Activated T-helper 2 cell treated with anti-CD3 and anti-CD28 coated beads, Interferon-gamma antibody, Interleukin-2, Interleukin-4, amounts not matched to agents 10 μg/mL and 5 μg/mL and 100 μg/mL, durations not matched to agents 14 hours and 24 hours and 36 hours (primary cell): Measurements from ENCODE around the gene CFAP20DC. TPM values are rescaled to one million over a fixed set of nuclear protein-coding genes. Genes with fewer than 3 reads are reported as not detected.
"Not testable (repeated sequence)": the region's sequence is repeated elsewhere in the genome, so short reads cannot be mapped to it uniquely, and the experiment has no call there.

Experiments used
- DNase-seq: peaks from one replicate; pipeline ENCODE4 v3.0.0; 2021; ENCODE audit warnings: low spot score
- H3K27ac Mint-ChIP-seq: one replicate; pipeline ENCODE4 v1.8.0; 2021; ENCODE audit warnings: mixed read lengths
- H3K27me3 Mint-ChIP-seq: one replicate; pipeline ENCODE4 v1.8.0; 2021; ENCODE audit warnings: low read depth, mixed read lengths
- H3K36me3 Mint-ChIP-seq: one replicate; pipeline ENCODE4 v1.8.0; 2021; ENCODE audit warnings: low read depth, mixed read lengths
- H3K4me1 Mint-ChIP-seq: one replicate; pipeline ENCODE4 v1.8.0; 2021; ENCODE audit warnings: low read depth, mixed read lengths
- H3K4me3 Mint-ChIP-seq: one replicate; pipeline ENCODE4 v1.8.0; 2021; ENCODE audit warnings: low read depth, mild to moderate bottlenecking, moderate library complexity, mixed read lengths
- H3K9me3 Mint-ChIP-seq: one replicate; pipeline ENCODE4 v1.8.0; 2021; ENCODE audit warnings: mixed read lengths
- intact Hi-C: fragments of 100-400 bp; cut with micrococcal nuclease; formaldehyde crosslinking; loops from one replicate; pipeline ENCODE4 v1.15.1; 2023
- total RNA-seq: library from RNA; stranded (reverse); gene quantifications from 2 replicates; pipeline ENCODE4 v1.2.3, GENCODE V29; 2022

Gene CFAP20DC
- total RNA-seq, 1 donor from 2014 or later: 1.5 TPM

DNA sequence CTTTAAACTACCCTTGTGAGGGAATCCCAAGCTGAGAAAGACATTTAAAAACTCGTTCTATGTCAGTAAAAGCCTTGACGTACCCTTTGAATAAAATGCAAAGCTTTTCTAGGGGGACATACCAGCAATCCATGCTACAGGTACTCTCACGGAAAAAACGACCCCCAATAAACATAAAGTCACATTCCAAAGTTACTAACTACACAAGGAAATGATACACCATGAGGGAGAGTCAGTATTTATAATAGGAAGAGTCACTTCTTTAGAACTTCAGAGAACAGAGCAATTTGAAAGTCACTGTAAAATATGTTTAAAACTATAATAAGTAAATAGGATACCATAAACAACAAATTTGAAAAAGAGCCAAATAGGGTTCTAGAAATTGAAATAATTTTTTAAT, 63.2 kb downstream of the CFAP20DC start:
- Mint-ChIP-seq H3K9me3 (no peaks in the 10 kb centered on the region), H3K4me3 (no peak overlapping the region), H3K36me3 (no peaks in the 10 kb centered on the region), H3K4me1 (no peaks in the 10 kb centered on the region), H3K27ac (no peak overlapping the region), H3K27me3 (peaks cover 16% of the 10 kb centered on the region)
- DNase-seq: no peak
- intact Hi-C loops: no loop called here

DNA sequence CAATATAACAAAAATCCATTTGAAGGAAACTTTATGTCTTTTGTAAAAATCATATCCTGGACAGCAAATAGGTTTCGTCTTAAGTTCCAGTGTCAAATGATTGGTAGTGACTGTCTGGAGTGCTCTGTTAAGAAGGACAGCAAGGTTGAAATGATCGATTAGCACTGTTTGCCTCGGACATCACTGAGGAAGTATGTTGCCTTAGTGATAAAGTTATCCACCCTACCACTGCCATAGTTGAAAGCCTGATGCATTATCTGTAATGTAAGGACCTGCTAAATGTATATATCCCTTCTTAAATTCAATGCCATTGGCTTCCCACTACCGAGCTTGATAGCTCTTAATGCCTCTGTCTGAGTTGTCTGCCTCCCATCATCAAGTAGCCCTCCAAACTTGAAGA, 70.0 kb downstream of the CFAP20DC start:
- Mint-ChIP-seq H3K27ac (no peak overlapping the region), H3K4me3 (no peak overlapping the region), H3K36me3 (no peaks in the 10 kb centered on the region), H3K4me1 (no peaks in the 10 kb centered on the region), H3K9me3 (no peaks in the 10 kb centered on the region), H3K27me3 (peaks cover 4% of the 10 kb centered on the region)
- intact Hi-C loops: no loop called here
- DNase-seq: no peak

DNA sequence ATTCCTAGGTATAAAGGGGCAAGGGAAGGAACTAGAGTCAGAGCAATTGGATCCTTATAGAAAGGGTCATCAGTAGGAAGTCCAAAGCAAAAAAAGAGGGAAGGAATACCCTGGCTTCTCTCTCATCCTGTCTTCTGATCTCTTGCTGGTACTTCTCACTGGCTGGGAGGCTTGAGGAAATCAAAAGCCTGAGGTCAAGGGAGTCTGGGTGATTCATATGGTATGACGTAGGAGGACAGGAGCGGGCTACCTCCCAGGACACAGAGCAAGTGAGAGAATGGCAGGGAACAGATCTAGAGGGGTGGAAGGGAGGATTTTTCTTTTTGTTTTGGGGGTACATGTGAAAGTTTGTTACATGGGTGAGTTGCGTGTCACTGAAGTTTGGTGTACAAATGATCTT, 76.0 kb downstream of the CFAP20DC start:
- H3K4me3 Mint-ChIP-seq: no peak overlapping the region
- H3K27me3 Mint-ChIP-seq: peaks cover 8% of the 10 kb centered on the region
- H3K36me3 Mint-ChIP-seq: no peaks in the 10 kb centered on the region
- no peak overlapping the region for H3K27ac Mint-ChIP-seq
- no peak for DNase-seq
- intact Hi-C loops: no loop called here
- no peaks in the 10 kb centered on the region for H3K9me3 Mint-ChIP-seq
- no peaks in the 10 kb centered on the region for H3K4me1 Mint-ChIP-seq

DNA sequence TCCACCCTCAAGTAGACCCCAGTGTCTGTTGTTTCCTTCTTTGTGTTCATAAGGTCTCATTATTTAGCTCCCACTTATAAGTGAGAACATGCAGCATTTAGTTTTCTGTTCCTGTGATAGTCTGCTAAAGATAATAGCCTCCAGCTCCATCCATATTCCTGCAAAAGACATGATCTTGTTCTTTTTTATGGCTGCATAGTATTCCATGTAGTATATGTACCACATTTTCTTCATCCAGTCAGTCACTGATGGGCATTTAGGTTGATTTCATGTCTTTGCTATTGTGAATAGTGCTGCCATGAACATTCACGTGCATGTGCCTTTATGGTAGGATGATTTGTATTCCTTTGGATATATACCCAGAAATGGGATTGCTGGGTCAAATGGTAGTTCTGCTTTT, 82.0 kb downstream of the CFAP20DC start:
- not testable (repeated sequence) for H3K27ac Mint-ChIP-seq, H3K36me3 Mint-ChIP-seq

DNA sequence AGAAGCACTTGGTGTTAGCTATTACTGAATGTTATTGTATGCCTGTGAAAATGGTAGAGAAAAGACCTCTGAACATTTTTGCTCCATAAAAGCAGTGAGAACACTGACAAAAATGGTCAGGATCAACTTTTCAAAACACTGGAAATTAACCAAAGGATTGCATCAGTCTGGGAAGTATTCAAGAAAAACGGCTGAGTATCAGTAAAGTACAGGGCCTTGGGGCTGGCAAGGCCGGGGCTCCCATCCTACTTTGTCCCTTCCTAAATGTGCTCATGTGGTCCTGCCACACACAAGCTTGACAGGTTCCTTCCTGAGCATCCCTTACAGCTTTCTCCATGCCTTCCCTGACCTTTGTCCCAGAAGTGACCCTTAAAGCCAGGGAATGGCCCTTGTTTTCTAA, 84.0 kb downstream of the CFAP20DC start:
- H3K27me3 Mint-ChIP-seq: peaks cover 2% of the 10 kb centered on the region
- DNase-seq: no peak
- no peak overlapping the region for H3K4me3 Mint-ChIP-seq
- no peak overlapping the region for H3K27ac Mint-ChIP-seq
- intact Hi-C loops: no loop called here
- no peaks in the 10 kb centered on the region for H3K36me3 Mint-ChIP-seq
- H3K4me1 Mint-ChIP-seq: no peaks in the 10 kb centered on the region
- H3K9me3 Mint-ChIP-seq: no peaks in the 10 kb centered on the region

More for the DNA sequence above, 82.0 kb downstream of the CFAP20DC start:
- intact Hi-C loops, H3K27me3 Mint-ChIP-seq, H3K4me1 Mint-ChIP-seq, H3K9me3 Mint-ChIP-seq, H3K4me3 Mint-ChIP-seq, DNase-seq: not testable (repeated sequence)

DNA sequence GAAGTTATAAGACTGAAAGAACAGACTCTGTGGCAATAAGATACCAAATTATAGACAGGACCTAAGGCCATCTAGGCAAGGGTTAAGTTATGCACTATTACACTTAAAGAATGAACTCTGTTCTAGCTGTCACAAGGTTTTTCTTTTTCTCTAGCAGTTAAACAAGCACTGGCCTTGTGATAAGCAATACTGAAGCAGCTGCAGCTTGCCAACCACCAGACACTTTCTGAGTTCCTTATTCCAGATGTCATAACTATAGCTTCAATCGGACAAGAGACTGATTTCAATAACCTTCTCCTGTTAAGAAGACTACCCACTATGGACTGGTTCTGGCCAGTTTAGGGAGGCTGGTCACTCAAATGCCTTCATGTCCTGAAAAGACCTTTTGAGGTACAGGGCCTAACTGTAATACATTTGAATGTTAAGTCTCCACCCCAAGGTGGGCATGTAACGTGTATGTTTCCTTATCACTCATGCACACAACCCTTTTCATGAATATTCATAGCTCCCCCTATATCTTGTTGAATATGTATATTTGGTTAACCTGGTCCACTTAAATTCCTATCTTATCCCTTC, 85.8 kb downstream of the CFAP20DC start:
- Mint-ChIP-seq H3K9me3 (no peaks in the 10 kb centered on the region), H3K27me3 (no peaks in the 10 kb centered on the region), H3K4me3 (no peak overlapping the region), H3K27ac (no peak overlapping the region), H3K36me3 (no peaks in the 10 kb centered on the region), H3K4me1 (no peaks in the 10 kb centered on the region)
- DNase-seq: no peak
- intact Hi-C loops: no loop called here

DNA sequence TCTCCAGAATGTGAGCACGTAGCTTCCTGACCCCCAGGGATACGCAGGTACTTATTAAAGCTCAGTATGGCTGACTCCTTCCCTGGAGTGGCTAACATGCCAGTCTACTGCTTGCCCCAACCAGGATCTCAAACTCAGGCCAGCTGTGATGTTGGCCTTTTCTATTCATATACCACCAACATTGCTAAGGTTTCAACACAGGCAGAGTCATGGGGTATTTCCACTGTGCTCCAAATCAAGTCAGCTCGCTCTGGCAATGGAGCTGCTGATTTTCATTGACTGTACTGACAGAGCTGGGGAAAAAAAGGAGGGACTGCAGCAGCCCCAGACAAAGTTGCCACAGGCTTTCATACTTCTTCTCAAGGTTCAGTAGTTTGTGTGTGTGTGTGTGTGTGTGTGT, 87.0 kb downstream of the CFAP20DC start:
- no peaks in the 10 kb centered on the region for H3K4me1 Mint-ChIP-seq
- no peaks in the 10 kb centered on the region for H3K36me3 Mint-ChIP-seq
- no peak for DNase-seq
- H3K9me3 Mint-ChIP-seq: no peaks in the 10 kb centered on the region
- H3K27ac Mint-ChIP-seq: no peak overlapping the region
- no peaks in the 10 kb centered on the region for H3K27me3 Mint-ChIP-seq
- intact Hi-C loops: no loop called here
- H3K4me3 Mint-ChIP-seq: no peak overlapping the region

DNA sequence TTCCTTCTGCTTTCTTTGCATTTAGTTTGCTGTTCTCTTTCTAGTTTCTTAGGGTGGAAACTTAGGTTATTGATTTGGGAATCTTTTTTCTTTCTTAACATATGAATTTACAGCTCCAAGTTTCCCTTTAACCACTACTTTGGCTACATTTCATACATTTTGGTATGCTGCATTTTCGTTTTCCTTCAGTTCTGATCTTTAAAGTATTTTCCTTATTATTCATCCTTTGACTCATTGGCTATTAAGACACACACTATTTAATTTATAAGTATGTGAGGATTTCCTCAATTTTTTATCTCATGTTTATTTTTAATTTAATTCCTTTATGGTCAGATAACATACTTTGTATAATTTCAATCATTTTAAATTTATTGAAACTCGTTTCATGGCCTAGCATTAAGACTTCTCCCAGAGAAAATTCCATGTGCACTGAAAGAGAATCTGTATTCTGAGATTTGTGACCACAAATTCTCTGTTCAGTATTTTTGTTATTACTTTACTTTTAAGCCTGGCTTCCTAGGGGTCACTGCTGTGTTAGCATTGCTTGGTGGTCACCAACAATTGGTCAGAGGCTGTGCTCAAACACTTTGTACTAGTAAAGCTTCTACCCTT, 87.7 kb downstream of the CFAP20DC start:
- no peaks in the 10 kb centered on the region for H3K4me1 Mint-ChIP-seq

DNA sequence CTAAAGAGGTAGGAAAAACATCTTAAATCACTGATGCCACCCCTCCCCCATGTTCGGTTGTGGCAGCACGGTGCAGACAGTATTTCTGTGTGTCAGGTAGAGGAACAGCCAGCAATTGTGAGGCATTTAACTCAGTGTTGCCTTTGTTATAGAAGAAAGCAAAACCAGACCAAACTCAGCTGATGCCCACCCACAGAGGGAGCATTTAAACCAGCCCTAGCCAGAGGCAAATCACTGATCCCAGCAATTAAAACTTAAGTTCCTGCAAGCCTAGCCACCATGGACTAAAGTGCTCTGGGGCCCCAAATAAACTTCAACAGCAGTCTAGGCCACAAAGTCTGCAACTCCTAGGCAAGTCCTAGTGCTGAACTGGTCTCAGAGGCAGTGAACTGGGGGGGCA, 94.5 kb downstream of the CFAP20DC start:
- no peaks in the 10 kb centered on the region for H3K4me1 Mint-ChIP-seq
- no peak overlapping the region for H3K4me3 Mint-ChIP-seq
- no peaks in the 10 kb centered on the region for H3K36me3 Mint-ChIP-seq
- H3K27me3 Mint-ChIP-seq: peaks cover 2% of the 10 kb centered on the region
- H3K27ac Mint-ChIP-seq: no peak overlapping the region
- H3K9me3 Mint-ChIP-seq: no peaks in the 10 kb centered on the region
- DNase-seq: no peak
- intact Hi-C loops: no loop called here

More for the DNA sequence above, 87.7 kb downstream of the CFAP20DC start:
- Mint-ChIP-seq H3K27ac (no peak overlapping the region), H3K27me3 (peaks cover 2% of the 10 kb centered on the region), H3K4me3 (no peak overlapping the region), H3K36me3 (no peaks in the 10 kb centered on the region), H3K9me3 (no peaks in the 10 kb centered on the region)
- intact Hi-C loops: no loop called here
- no peak for DNase-seq

DNA sequence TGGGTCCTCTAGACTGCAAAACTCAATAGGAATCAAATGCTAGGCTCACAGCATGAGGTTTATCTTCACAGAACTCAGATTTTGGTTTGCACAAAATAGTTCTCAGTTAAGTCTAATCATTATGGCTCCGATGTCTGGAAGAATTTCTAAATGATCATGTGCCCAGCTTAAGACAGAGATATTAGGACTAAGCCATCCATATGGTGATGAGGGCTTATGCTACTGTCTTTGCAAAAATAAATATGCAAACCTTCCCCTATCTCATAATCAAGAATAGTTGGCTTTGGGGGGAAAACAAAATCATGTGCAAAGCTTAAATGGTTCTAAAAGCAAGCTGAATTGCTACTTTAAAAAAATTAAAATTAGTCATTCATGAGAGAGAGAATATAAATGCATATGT, 96.5 kb downstream of the CFAP20DC start:
- Mint-ChIP-seq H3K4me1 (no peaks in the 10 kb centered on the region), H3K4me3 (no peak overlapping the region), H3K9me3 (no peaks in the 10 kb centered on the region), H3K27me3 (peaks cover 2% of the 10 kb centered on the region), H3K27ac (no peak overlapping the region), H3K36me3 (no peaks in the 10 kb centered on the region)
- intact Hi-C loops: no loop called here
- no peak for DNase-seq

DNA sequence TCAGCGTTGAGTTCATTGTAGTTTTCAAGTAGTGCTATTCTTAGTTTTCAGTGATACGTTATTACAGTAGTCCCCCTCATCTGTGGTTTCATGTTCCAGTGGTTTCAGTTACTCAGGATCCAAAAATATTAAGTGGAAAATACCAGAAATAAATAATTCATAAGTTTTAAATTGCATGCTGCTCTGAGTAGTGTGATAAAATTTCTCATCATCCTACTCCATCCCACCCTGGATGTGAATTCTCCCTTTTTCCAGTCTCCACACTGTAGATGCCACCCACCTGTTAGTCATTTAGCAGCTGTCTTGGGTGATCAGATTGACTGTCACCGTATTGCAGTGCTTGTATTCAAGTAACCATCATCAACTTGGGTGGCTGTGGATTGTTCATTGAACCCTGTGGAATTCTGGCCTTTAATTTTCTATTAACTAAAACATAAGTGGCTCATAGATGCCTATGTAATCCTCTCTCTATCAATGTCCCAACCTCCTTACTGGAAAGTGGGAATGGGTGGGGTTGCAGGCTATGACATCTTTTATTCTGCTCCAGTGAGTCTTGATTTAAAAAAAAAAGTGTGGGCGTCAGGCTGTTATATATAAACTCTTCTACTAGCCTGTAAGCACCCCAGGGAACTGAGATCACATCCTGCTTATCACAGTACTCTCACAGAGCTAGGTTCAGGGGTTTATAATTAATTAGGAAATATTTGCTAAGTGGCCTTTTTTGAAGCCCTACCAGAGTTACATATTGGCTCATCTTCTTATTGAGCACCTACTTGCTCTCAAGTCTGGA, 97.5 kb downstream of the CFAP20DC start:
- no peak for DNase-seq
- peaks cover under 1% of the 10 kb centered on the region for H3K27me3 Mint-ChIP-seq
- no peaks in the 10 kb centered on the region for H3K9me3 Mint-ChIP-seq
- H3K4me3 Mint-ChIP-seq: no peak overlapping the region
- H3K27ac Mint-ChIP-seq: no peak overlapping the region
- intact Hi-C loops: no loop called here
- H3K4me1 Mint-ChIP-seq: no peaks in the 10 kb centered on the region
- no peaks in the 10 kb centered on the region for H3K36me3 Mint-ChIP-seq

DNA sequence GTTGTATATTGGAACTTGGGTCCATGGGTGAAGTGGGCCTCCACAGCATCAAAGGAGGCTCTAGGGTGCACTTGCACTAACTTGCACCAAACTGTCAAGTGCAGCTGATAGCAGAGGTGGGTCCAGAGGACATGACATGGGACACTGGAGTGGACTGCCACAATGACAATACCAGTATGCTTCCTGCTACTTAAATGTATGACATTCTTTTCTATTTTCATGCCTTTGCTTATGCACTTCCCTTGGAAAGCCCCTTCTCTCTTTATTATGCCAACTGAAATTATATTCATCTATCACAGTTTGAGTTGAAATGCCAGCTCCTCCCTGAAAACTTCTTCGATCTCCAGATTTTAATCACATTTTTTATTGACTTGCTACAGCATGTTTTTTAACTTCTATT, 101.8 kb downstream of the CFAP20DC start:
- H3K4me3 Mint-ChIP-seq: no peak overlapping the region
- intact Hi-C loops: no loop called here
- no peaks in the 10 kb centered on the region for H3K27me3 Mint-ChIP-seq
- H3K4me1 Mint-ChIP-seq: no peaks in the 10 kb centered on the region
- no peaks in the 10 kb centered on the region for H3K36me3 Mint-ChIP-seq
- no peaks in the 10 kb centered on the region for H3K9me3 Mint-ChIP-seq
- no peak overlapping the region for H3K27ac Mint-ChIP-seq
- DNase-seq: no peak

DNA sequence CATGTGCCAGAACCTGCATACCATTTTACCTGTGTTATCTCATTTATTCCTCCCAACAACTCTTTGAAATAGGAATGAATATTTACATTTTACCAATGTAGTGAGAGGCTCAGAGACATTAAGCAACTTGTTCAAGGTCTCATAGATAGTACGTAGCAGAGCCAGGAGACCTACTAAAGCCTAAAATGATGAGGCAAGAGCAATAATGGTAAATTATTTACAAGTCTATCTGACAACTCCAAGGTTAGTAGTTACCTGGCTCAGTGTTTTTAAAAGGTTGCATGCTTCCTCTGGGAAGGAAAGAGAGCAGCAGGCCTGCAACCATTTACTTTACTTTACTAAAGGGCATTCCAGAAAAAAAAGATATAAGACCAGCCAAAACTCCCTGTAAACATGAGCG, 103.0 kb downstream of the CFAP20DC start:
- DNase-seq: no peak
- Mint-ChIP-seq H3K4me3 (no peak overlapping the region), H3K36me3 (no peaks in the 10 kb centered on the region), H3K27ac (no peak overlapping the region), H3K9me3 (no peaks in the 10 kb centered on the region), H3K27me3 (no peaks in the 10 kb centered on the region), H3K4me1 (no peaks in the 10 kb centered on the region)
- intact Hi-C loops: no loop called here
